Liver (tissue), 9 donors: ENCODE data around the gene MTPN. TPM values are rescaled to one million over a fixed set of nuclear protein-coding genes. Genes with fewer than 3 reads are reported as not detected.

Experiments
- DNase-seq: peaks from one replicate; pipeline ENCODE4 v3.0.0-alpha.2; 2017; ENCODE audit warnings: low spot score
- H3K27ac ChIP-seq, 2 donors: one replicate each; pipeline ENCODE4 v1.7.0; 2013; ENCODE audit warnings: inconsistent platforms in 2 of 2, low read length in 2 of 2, control low read depth in 1 of 2, low read depth in 1 of 2, mild to moderate bottlenecking in 1 of 2
- H3K27me3 ChIP-seq, 4 donors: one replicate each; pipeline versions ENCODE4 v1.6.1 to v1.7.0; 2013; ENCODE audit warnings: low read length in 3 of 4, inconsistent platforms in 1 of 4, mild to moderate bottlenecking in 1 of 4, moderate library complexity in 1 of 4; ENCODE audit not compliant: control insufficient read depth in 4 of 4, insufficient read depth in 4 of 4
- H3K36me3 ChIP-seq, 4 donors: one replicate each; pipeline versions ENCODE4 v1.6.1 to v1.7.0; 2013; ENCODE audit warnings: low read length in 3 of 4, mild to moderate bottlenecking in 3 of 4, low read depth in 1 of 4, moderate library complexity in 1 of 4; ENCODE audit not compliant: control insufficient read depth in 4 of 4, insufficient read depth in 3 of 4
- H3K4me1 ChIP-seq, 4 donors: one replicate each; pipeline versions ENCODE4 v1.6.1 to v1.7.0; 2013; ENCODE audit warnings: low read length in 3 of 4, mild to moderate bottlenecking in 3 of 4, moderate library complexity in 1 of 4; ENCODE audit not compliant: control insufficient read depth in 4 of 4, insufficient read depth in 4 of 4
- H3K4me3 ChIP-seq, 3 donors: one replicate each; pipeline versions ENCODE4 v1.6.1 to v1.7.0; 2013; ENCODE audit warnings: low read length in 3 of 3, control low read depth in 1 of 3, low read depth in 1 of 3, mild to moderate bottlenecking in 1 of 3
- H3K9ac ChIP-seq, 2 donors: one replicate each; pipeline ENCODE4 v1.7.0; 2013; ENCODE audit warnings: low read length in 2 of 2, mild to moderate bottlenecking in 2 of 2, moderate library complexity in 2 of 2, control low read depth in 1 of 2, low read depth in 1 of 2
- H3K9me3 ChIP-seq, 4 donors: one replicate each; pipeline versions ENCODE4 v1.6.1 to v1.7.0; 2013; ENCODE audit warnings: low read length in 3 of 4; ENCODE audit not compliant: control insufficient read depth in 4 of 4
- EGR1 ChIP-seq, 2 donors: IDR thresholded peaks; 2 replicates each; pipeline ENCODE4 v1.6.1; 2016 to 2018; ENCODE audit warnings: antibody characterized with exemption in 2 of 2, low read depth in 2 of 2
- FOXA2 ChIP-seq: IDR thresholded peaks from 2 replicates; pipeline ENCODE4 v1.6.1; 2016; ENCODE audit warnings: antibody characterized with exemption
- JUND ChIP-seq, 2 donors: IDR thresholded peaks; 2 replicates each; pipeline ENCODE4 v1.6.1; 2016; ENCODE audit warnings: antibody characterized with exemption in 2 of 2
- RAD21 ChIP-seq, 2 donors: IDR thresholded peaks; 2 replicates each; pipeline ENCODE4 v1.6.1; 2016; ENCODE audit warnings: antibody characterized with exemption in 2 of 2, mild to moderate bottlenecking in 2 of 2
- REST ChIP-seq: IDR thresholded peaks from 2 replicates; pipeline ENCODE4 v1.6.1; 2016; ENCODE audit warnings: antibody characterized with exemption, mild to moderate bottlenecking
- RXRA ChIP-seq, 2 donors: IDR thresholded peaks; 2 replicates each; pipeline ENCODE4 v1.6.1; 2017 to 2018; ENCODE audit warnings: antibody characterized with exemption in 2 of 2, mild to moderate bottlenecking in 1 of 2
- YY1 ChIP-seq: IDR thresholded peaks from 2 replicates; pipeline ENCODE4 v1.6.1; 2016; ENCODE audit warnings: antibody characterized with exemption, mild to moderate bottlenecking
- ZBTB33 ChIP-seq: IDR thresholded peaks from 2 replicates; pipeline ENCODE4 v1.6.1; 2016; ENCODE audit warnings: antibody characterized with exemption
- WGBS: extraction: QIAGEN DNeasy Blood & Tissue Kit; methylation state at CpG from one replicate; pipeline ENCODE4 v1.1.7; 2013; 5-methylcytosine and 5-hydroxymethylcytosine counted together
- polyA plus RNA-seq, 2 donors: library from polyadenylated mRNA; stranded (reverse) in 1 of 2; unstranded in 1 of 2; fragments of 200-250 nt in 1 of 2; fragments of >200 nt in 1 of 2; fragmentation: Nextera tagmentation in 1 of 2; extraction: Ambion mirVana in 1 of 2; gene quantifications; one replicate each; pipeline versions ENCODE4 v1.2.1 to v1.2.3, GENCODE V29; 2013 to 2015
- total RNA-seq, 2 donors: library from RNA; depleted of rRNA; stranded (reverse); fragments of >200 nt; gene quantifications; one replicate each; pipeline ENCODE4 v1.2.3, GENCODE V29; 2014
- TF ChIP-seq, protein P1 (sequence below): IDR thresholded peaks from 2 replicates; pipeline ENCODE4 v1.6.1; 2016; ENCODE audit warnings: antibody characterized with exemption
- TF ChIP-seq, protein P2 (sequence below): fragments of 150-350 bp; IDR thresholded peaks from 2 replicates; pipeline ENCODE4 v1.5.1; 2017; ENCODE audit warnings: improper control_type of control experiment, low read depth, low read length; ENCODE audit not compliant: missing input control
- donor health status: healthy.
- donor health status: healthy.
- donor health status: healthy.
- donor health status: healthy.
- donor health status: healthy.

MTPN gene
- total and polyA plus RNA-seq, 4 donors = 24.8 to 88.3 (median 32.8) TPM

- Histone ChIP-seq H3K9me3 (no peaks in the 10 kb centered on the region), H3K27ac (no peak overlapping the region), H3K36me3 (no peaks in the 10 kb centered on the region), H3K4me1 (no peaks in the 10 kb centered on the region), H3K9ac (no peak overlapping the region), H3K27me3 (no peaks in the 10 kb centered on the region), H3K4me3 (no peak overlapping the region)
- DNase-seq = no peak
- TF ChIP-seq JUND (IDR thresholded peaks at IDR 0.05) (no peak), ZBTB33 (no peak)
- WGBS = 78% methylated on average over 10 of the region's 10 CpGs
Measured at GRCh38 chr7:135919071-135919841, 57.9 kb downstream of the MTPN start.

DNA sequence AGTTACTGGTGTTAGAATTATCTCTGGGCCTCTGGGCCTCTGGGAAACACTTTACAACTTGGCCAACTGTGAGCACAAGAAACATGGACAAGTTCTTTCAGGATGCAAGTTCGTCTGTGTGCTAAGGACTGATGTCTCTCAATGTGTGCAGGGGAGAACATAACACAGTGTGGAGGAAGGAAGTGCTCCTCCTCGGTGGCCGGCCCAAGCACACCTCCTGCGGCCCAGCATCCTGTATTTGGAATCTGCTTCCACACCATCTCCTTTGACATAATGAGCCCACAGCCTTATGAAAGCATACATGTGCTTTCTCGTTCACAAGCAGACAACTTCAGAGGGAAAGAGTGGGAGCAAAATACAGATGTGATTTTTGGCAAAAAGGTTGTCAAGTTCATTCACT is 59.0 kb downstream of the MTPN start:
- no peak for DNase-seq
- Histone ChIP-seq H3K9ac (no peak overlapping the region), H3K4me1 (no peaks in the 10 kb centered on the region), H3K9me3 (no peaks in the 10 kb centered on the region), H3K27me3 (no peaks in the 10 kb centered on the region), H3K36me3 (no peaks in the 10 kb centered on the region), H3K4me3 (no peak overlapping the region), H3K27ac (no peak overlapping the region)
- TF ChIP-seq EGR1 (IDR thresholded peaks at IDR 0.05; ENCODE audit: low read depth in 2 of 2) (no peak), FOXA2 (no peak), ZBTB33 (no peak), REST (no peak), RXRA (IDR thresholded peaks at IDR 0.05) (no peak), JUND (IDR thresholded peaks at IDR 0.05) (no peak), RAD21 (IDR thresholded peaks at IDR 0.05) (no peak), YY1 (no peak)
- TF ChIP-seq, protein P1, sequence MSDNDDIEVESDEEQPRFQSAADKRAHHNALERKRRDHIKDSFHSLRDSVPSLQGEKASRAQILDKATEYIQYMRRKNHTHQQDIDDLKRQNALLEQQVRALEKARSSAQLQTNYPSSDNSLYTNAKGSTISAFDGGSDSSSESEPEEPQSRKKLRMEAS = no peak
- TF ChIP-seq, protein P2, sequence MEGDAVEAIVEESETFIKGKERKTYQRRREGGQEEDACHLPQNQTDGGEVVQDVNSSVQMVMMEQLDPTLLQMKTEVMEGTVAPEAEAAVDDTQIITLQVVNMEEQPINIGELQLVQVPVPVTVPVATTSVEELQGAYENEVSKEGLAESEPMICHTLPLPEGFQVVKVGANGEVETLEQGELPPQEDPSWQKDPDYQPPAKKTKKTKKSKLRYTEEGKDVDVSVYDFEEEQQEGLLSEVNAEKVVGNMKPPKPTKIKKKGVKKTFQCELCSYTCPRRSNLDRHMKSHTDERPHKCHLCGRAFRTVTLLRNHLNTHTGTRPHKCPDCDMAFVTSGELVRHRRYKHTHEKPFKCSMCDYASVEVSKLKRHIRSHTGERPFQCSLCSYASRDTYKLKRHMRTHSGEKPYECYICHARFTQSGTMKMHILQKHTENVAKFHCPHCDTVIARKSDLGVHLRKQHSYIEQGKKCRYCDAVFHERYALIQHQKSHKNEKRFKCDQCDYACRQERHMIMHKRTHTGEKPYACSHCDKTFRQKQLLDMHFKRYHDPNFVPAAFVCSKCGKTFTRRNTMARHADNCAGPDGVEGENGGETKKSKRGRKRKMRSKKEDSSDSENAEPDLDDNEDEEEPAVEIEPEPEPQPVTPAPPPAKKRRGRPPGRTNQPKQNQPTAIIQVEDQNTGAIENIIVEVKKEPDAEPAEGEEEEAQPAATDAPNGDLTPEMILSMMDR = no peak
- 82% methylated on average over 5 of the region's 5 CpGs for WGBS
